HCT116 (cell line): Measurements from ENCODE around the gene DNAJB8. TPM values are rescaled to one million over a fixed set of nuclear protein-coding genes. Genes with fewer than 3 reads are reported as not detected.

Experiments
- ATAC-seq: fragments of 200-7000 bp; cut with Tn5 transposase; 2 replicates; pipeline ENCODE4 v1.9.1; 2020; ENCODE audit warnings: mild to moderate bottlenecking, moderate library complexity
- BruUV-seq: library from RNA; stranded (reverse); fragments of 400-500 nt; replicated peaks from 2 replicates; lab custom pipeline; 2021; lab: Mats Ljungman, UMichigan
- CTCF ChIA-PET: fragments of 300-600 bp; sonication (Branson Sonifier 250); formaldehyde crosslinking; loops from one replicate; lab custom pipeline; 2021; ENCODE audit warnings: antibody characterized with exemption; lab: Charles Lee
- POLR2A ChIA-PET: fragments of 300-600, 350-600 bp; sonication (Branson Sonifier 250); formaldehyde crosslinking; loops from one replicate; lab custom pipeline; 2021; ENCODE audit warnings: antibody characterized with exemption; lab: Charles Lee
- RAD21 ChIA-PET, 2 experiments: fragments of 300-600 bp; sonication (Branson Sonifier 250); formaldehyde crosslinking; loops; one replicate each; lab custom pipeline; 2023; ENCODE audit warnings: low total read pairs in 2 of 2; ENCODE audit not compliant: uncharacterized antibody in 2 of 2, unreplicated experiment in 2 of 2, low non-redundant PET in 1 of 2; lab: Charles Lee
- DNase-seq: peaks from one replicate; pipeline ENCODE4 v3.0.0-alpha.2; 2010; ENCODE audit warnings: low read depth, low spot score
- H2AFZ ChIP-seq: fragments of 200-600 bp; shearing (Covaris generic), sonication (generic); 2 replicates; pipeline ENCODE4 v1.6.1; 2017; ENCODE audit warnings: low read depth, mixed run types, mixed read lengths, antibody characterized with exemption, low read length; ENCODE audit not compliant: poor library complexity, severe bottlenecking
- H3K27ac ChIP-seq: 2 replicates; pipeline ENCODE4 v1.5.1; 2012; ENCODE audit warnings: low read depth, low read length
- H3K27me3 ChIP-seq: fragments of 200-600 bp; sonication (generic); 2 replicates; pipeline ENCODE4 v1.6.1; 2016; ENCODE audit warnings: mixed run types, low read length, mixed read lengths; ENCODE audit not compliant: insufficient read depth
- H3K36me3 ChIP-seq, 2 experiments: fragments of 200-500 bp in 1 of 2; fragments of 200-600 bp in 1 of 2; sonication (Bioruptor generic) in 1 of 2; sonication (generic) in 1 of 2; 2 replicates each; pipeline versions ENCODE4 v1.5.1 to v1.6.1; 2014 to 2016; ENCODE audit warnings: low read length in 2 of 2, inconsistent platforms in 1 of 2, mixed read lengths in 1 of 2, mixed run types in 1 of 2; ENCODE audit not compliant: insufficient read depth in 2 of 2, control insufficient read depth in 1 of 2
- H3K4me1 ChIP-seq, 2 experiments: fragments of 200-600 bp in 1 of 2; sonication (generic) in 1 of 2; 2 replicates each; pipeline versions ENCODE4 v1.5.1 to v1.6.1; 2012 to 2017; ENCODE audit warnings: low read length in 2 of 2, inconsistent platforms in 1 of 2, mild to moderate bottlenecking in 1 of 2, mixed read lengths in 1 of 2, mixed run types in 1 of 2, moderate library complexity in 1 of 2; ENCODE audit not compliant: insufficient read depth in 2 of 2, control insufficient read depth in 1 of 2
- H3K4me2 ChIP-seq: fragments of 200-600 bp; sonication (generic); 2 replicates; pipeline ENCODE4 v1.6.1; 2017; ENCODE audit warnings: mixed run types, low read length, mixed read lengths
- H3K4me3 ChIP-seq, 2 experiments: fragments of 200-600 bp in 1 of 2; sonication (generic) in 1 of 2; replicated peaks in 1 of 2; 2 replicates each; pipeline ENCODE4 v1.5.1; 2011 to 2016; ENCODE audit warnings: low read length in 2 of 2, control low read depth in 1 of 2, low read depth in 1 of 2, mild to moderate bottlenecking in 1 of 2, mixed read lengths in 1 of 2, mixed run types in 1 of 2
- H3K79me2 ChIP-seq: fragments of 200-600 bp; sonication (generic); 2 replicates; pipeline ENCODE4 v1.6.1; 2017; ENCODE audit warnings: mild to moderate bottlenecking, mixed run types, low read length, moderate library complexity, mixed read lengths; ENCODE audit not compliant: insufficient read depth
- H3K9ac ChIP-seq: fragments of 200-600 bp; sonication (generic); 2 replicates; pipeline ENCODE4 v1.6.1; 2016; ENCODE audit warnings: low read length, mixed read lengths
- H3K9me2 ChIP-seq: fragments of 200-600 bp; sonication (generic), shearing (Covaris generic); 2 replicates; pipeline ENCODE4 v1.6.1; 2017; ENCODE audit warnings: mixed run types, mild to moderate bottlenecking, moderate library complexity; ENCODE audit not compliant: insufficient read depth
- H3K9me3 ChIP-seq, 2 experiments: fragments of 200-500 bp in 1 of 2; fragments of 200-600 bp in 1 of 2; sonication (Bioruptor generic) in 1 of 2; sonication (generic) in 1 of 2; 2 replicates each; pipeline ENCODE4 v1.6.1; 2014 to 2017; ENCODE audit warnings: low read length in 2 of 2, mixed read lengths in 2 of 2, inconsistent platforms in 1 of 2, low read depth in 1 of 2, mild to moderate bottlenecking in 1 of 2, mixed run types in 1 of 2, moderate library complexity in 1 of 2; ENCODE audit not compliant: control insufficient read depth in 1 of 2, insufficient read depth in 1 of 2
- H4K20me1 ChIP-seq: fragments of 200-600 bp; sonication (generic), shearing (Covaris generic); 2 replicates; pipeline ENCODE4 v1.6.1; 2017; ENCODE audit warnings: mixed run types, mild to moderate bottlenecking, moderate library complexity; ENCODE audit not compliant: insufficient read depth
- CBX3 ChIP-seq: IDR thresholded peaks from 2 replicates; pipeline ENCODE4 v1.6.1; 2012; ENCODE audit warnings: low read depth
- CEBPB ChIP-seq: IDR thresholded peaks from 2 replicates; pipeline ENCODE4 v1.6.1; 2012; ENCODE audit warnings: low read depth
- EGR1 ChIP-seq: IDR thresholded peaks from 2 replicates; pipeline ENCODE4 v1.6.1; 2012; ENCODE audit warnings: low read depth
- ELF1 ChIP-seq: IDR thresholded peaks from 2 replicates; pipeline ENCODE4 v1.6.1; 2012; ENCODE audit warnings: low read depth, borderline replicate concordance
- EZH2 ChIP-seq: fragments of 200-600 bp; sonication (generic); IDR thresholded peaks from 2 replicates; pipeline ENCODE4 v1.6.1; 2017; ENCODE audit warnings: antibody characterized with exemption, mixed run types
- EZH2phosphoT487 ChIP-seq: fragments of 200-600 bp; IDR thresholded peaks from 2 replicates; pipeline ENCODE4 v1.6.1; 2018; ENCODE audit warnings: antibody characterized with exemption, borderline replicate concordance
- FOSL1 ChIP-seq: IDR thresholded peaks from 2 replicates; pipeline ENCODE4 v1.6.1; 2012; ENCODE audit warnings: low read depth
- JUND ChIP-seq: IDR thresholded peaks from 2 replicates; pipeline ENCODE4 v1.6.1; 2012
- POLR2A ChIP-seq: IDR thresholded peaks from 2 replicates; pipeline ENCODE4 v1.7.0; 2011; ENCODE audit warnings: borderline replicate concordance; ENCODE audit not compliant: insufficient read depth, insufficient read length; ENCODE audit errors: extremely low read depth
- POLR2AphosphoS5 ChIP-seq: IDR thresholded peaks from 2 replicates; pipeline ENCODE4 v1.6.1; 2011; ENCODE audit warnings: mild to moderate bottlenecking, low read depth, low read length, moderate library complexity
- RAD21 ChIP-seq: IDR thresholded peaks from 2 replicates; pipeline ENCODE4 v1.6.1; 2012; ENCODE audit warnings: low read depth, mild to moderate bottlenecking
- SIN3A ChIP-seq: IDR thresholded peaks from 2 replicates; pipeline ENCODE4 v1.6.1; 2012; ENCODE audit warnings: low read depth
- SP1 ChIP-seq: IDR thresholded peaks from 2 replicates; pipeline ENCODE4 v1.6.1; 2012; ENCODE audit warnings: low read depth
- TCF7L2 ChIP-seq: IDR thresholded peaks from 2 replicates; pipeline ENCODE4 v1.7.0; 2011; ENCODE audit warnings: borderline replicate concordance, inconsistent platforms; ENCODE audit not compliant: insufficient read depth, insufficient read length; ENCODE audit errors: extremely low read depth
- YY1 ChIP-seq: IDR thresholded peaks from 2 replicates; pipeline ENCODE4 v1.6.1; 2011; ENCODE audit warnings: low read length, low read depth, moderate library complexity, mild to moderate bottlenecking; ENCODE audit not compliant: insufficient replicate concordance; ENCODE audit errors: extremely low read depth
- ZBTB33 ChIP-seq: IDR thresholded peaks from 2 replicates; pipeline ENCODE4 v1.6.1; 2011; ENCODE audit warnings: mild to moderate bottlenecking, low read length, moderate library complexity; ENCODE audit not compliant: insufficient replicate concordance; ENCODE audit errors: extremely low read depth
- ZFX ChIP-seq: fragments of 450-650 bp; IDR thresholded peaks from 2 replicates; pipeline ENCODE4 v1.6.1; 2017
- ZNF274 ChIP-seq: fragments of 200-500 bp; sonication (Bioruptor generic); IDR thresholded peaks from 2 replicates; pipeline ENCODE4 v1.6.1; 2014; ENCODE audit warnings: mild to moderate bottlenecking, low read depth, low read length, inconsistent platforms
- intact Hi-C: fragments of 100-400 bp; cut with micrococcal nuclease; formaldehyde crosslinking; loops from 2 replicates; pipeline ENCODE4 v1.10.0; 2022
- total RNA-seq: library from RNA; stranded (reverse); gene quantifications from one replicate; pipeline ENCODE4 v1.2.1, GENCODE V29; 2021; ENCODE audit not compliant: unreplicated experiment
- TF ChIP-seq, protein P1 (sequence below): IDR thresholded peaks from 2 replicates; pipeline ENCODE4 v1.6.1; 2012

Gene DNAJB8
- total RNA-seq, 1 experiment from 2014 or later, result not detected

GRCh38 chr3:128430301-128430700 lies 36.4 kb downstream of the DNAJB8 start (continued):
- no peak for TF ChIP-seq EZH2

DNA sequence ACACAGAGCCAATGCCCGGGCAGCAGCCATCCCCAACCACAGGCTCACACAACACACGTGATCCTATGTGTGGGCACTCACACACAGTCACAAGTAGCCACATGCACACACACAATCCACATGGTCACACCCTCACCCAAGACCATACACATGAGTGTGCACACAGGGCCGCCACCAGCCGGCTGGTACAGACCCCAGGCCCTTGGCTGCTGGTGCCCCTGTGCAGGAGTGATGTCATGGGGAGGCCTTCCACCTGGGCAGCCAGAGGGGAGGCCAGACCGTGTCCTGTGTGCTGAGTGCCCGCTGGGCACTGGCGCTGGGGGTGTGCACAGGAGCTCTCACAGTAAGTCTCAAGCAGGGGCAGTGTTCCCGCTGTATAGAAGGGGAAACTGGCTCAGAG lies 36.9 kb downstream of the DNAJB8 start:
- Histone ChIP-seq H3K4me1 (peaks cover 22 to 39% of the 10 kb centered on the region in 2 experiments), H3K27me3 (no peaks in the 10 kb centered on the region), H3K4me3 (no peak overlapping the region), H3K79me2 (no peaks in the 10 kb centered on the region), H3K9me3 (no peaks in the 10 kb centered on the region), H3K9ac (no peak overlapping the region), H3K4me2 (no peak overlapping the region)
- ATAC-seq (no peak), DNase-seq (no peak)
- CTCF ChIA-PET, result no interaction called here
- POLR2A ChIA-PET, result no interaction called here
- BruUV-seq, result no TSS peak
- TF ChIP-seq SIN3A (no peak), EGR1 (no peak), EZH2phosphoT487 (no peak)
- TF ChIP-seq, protein P1, sequence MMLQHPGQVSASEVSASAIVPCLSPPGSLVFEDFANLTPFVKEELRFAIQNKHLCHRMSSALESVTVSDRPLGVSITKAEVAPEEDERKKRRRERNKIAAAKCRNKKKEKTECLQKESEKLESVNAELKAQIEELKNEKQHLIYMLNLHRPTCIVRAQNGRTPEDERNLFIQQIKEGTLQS, result no peak
- TF ChIP-seq, all 23 proteins: peak for 0
- intact Hi-C loops, result loop anchor here (5.0 to 10.0 kb wide), 3 partner anchors 73 to 257 kb away; no protein-coding TSS in a partner anchor
- Histone ChIP-seq H3K27ac (no peak overlapping the region), H3K36me3 (no peaks in the 10 kb centered on the region), H2AFZ (no peak overlapping the region), H3K9me2 (no peaks in the 10 kb centered on the region), H4K20me1 (no peaks in the 10 kb centered on the region)
- RAD21 ChIA-PET, result no interaction called here

DNA sequence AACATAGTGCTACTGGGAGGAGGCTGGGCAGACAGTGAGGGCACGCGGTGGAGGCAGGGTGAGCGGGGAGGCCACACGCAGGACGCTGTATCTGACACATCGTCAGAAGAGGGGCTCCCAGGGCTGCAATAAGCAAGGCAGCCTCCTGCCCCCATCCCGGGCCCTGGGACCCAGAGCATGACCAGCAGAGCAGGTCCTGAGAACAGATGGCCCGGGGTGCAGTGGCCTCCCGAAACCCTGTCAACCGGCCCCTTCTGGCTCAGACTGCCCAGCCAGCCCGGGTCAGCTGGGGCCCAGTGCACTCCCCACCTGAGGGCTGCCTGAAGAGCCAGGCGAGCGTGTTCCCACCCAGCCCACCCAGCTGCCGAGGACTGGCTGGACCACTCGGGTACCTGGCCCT lies 37.4 kb downstream of the DNAJB8 start:
- Histone ChIP-seq H3K9me2 (no peaks in the 10 kb centered on the region), H4K20me1 (no peaks in the 10 kb centered on the region), H3K4me1 (peaks cover 27 to 43% of the 10 kb centered on the region in 2 experiments), H3K79me2 (no peaks in the 10 kb centered on the region), H3K36me3 (no peaks in the 10 kb centered on the region), H3K9ac (no peak overlapping the region)
- RAD21 ChIA-PET, result no interaction called here
- ATAC-seq (no peak), DNase-seq (no peak)
- CTCF ChIA-PET, result no interaction called here
- POLR2A ChIA-PET, result no interaction called here
- TF ChIP-seq CEBPB, result no peak
- TF ChIP-seq POLR2AphosphoS5, result no peak
- no peak for TF ChIP-seq JUND
- no peak for TF ChIP-seq CBX3
- no peak for TF ChIP-seq ZFX
- no peak for TF ChIP-seq FOSL1
- no peak for TF ChIP-seq ELF1
- no peak for TF ChIP-seq RAD21
- no peak for TF ChIP-seq ZBTB33
- TF ChIP-seq EGR1, result no peak
- TF ChIP-seq POLR2A, result no peak
- TF ChIP-seq TCF7L2, result no peak
- no peak for TF ChIP-seq EZH2phosphoT487
- no peak for TF ChIP-seq SP1
- TF ChIP-seq SIN3A, result no peak
- no peak for TF ChIP-seq ZNF274
- no peak for TF ChIP-seq YY1
- TF ChIP-seq, all 23 proteins: peak for 0
- Histone ChIP-seq H3K9me3 (no peaks in the 10 kb centered on the region), H3K27me3 (no peaks in the 10 kb centered on the region), H3K4me2 (no peak overlapping the region), H3K27ac (no peak overlapping the region), H3K4me3 (no peak overlapping the region), H2AFZ (no peak overlapping the region)
- intact Hi-C loops, result loop anchor here (5.0 to 10.0 kb wide), 3 partner anchors 73 to 257 kb away; no protein-coding TSS in a partner anchor
- no TSS peak for BruUV-seq
